Renal cortex interstitium (tissue), 15 donors: ENCODE data around the gene DEFB132. TPM values are rescaled to one million over a fixed set of nuclear protein-coding genes. Genes with fewer than 3 reads are reported as not detected.
"Not testable (repeated sequence)": the region's sequence is repeated elsewhere in the genome, so short reads cannot be mapped to it uniquely, and the experiment has no call there.

Experiments used
- DNase-seq, 11 donors: peaks; one replicate each; pipeline ENCODE4 v3.0.0-alpha.2; 2013; ENCODE audit warnings: low read depth in 9 of 11, low spot score in 4 of 11; ENCODE audit errors: extremely low read depth in 1 of 11
- long read RNA-seq, 16 experiments: transcript quantifications; one replicate each; lab custom pipeline, GENCODE V29; 2026
- polyA plus RNA-seq, 3 donors: library from polyadenylated mRNA; unstranded; fragments of 120-200 nt; gene quantifications; one replicate each; pipeline ENCODE4 v1.2.1, GENCODE V29; 2013; ENCODE audit not compliant: insufficient read length in 3 of 3

DEFB132 gene, protein sequence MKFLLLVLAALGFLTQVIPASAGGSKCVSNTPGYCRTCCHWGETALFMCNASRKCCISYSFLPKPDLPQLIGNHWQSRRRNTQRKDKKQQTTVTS
- polyA plus RNA-seq: not detected
- long read RNA-seq, donor 1: 0 reads
- long read RNA-seq, donor 2: 0 reads
- long read RNA-seq, donor 3, partial matches to known transcripts: 35 of 45 reads
- long read RNA-seq, donor 3, other reads (novel, unspliced or antisense): 10 of 45 reads
- long read RNA-seq, donor 4: 0 reads
- long read RNA-seq, donor 5: 0 reads
- long read RNA-seq, donor 6: 0 reads
- long read RNA-seq, donor 7: 0 reads
- long read RNA-seq, donor 8: 0 reads
- long read RNA-seq, donor 9: 0 reads
- long read RNA-seq, donor 10: 0 reads
- long read RNA-seq, donor 11: 0 reads
- long read RNA-seq, donor 12: 0 reads
- long read RNA-seq, donor 13: 0 reads
- long read RNA-seq, donor 14: 0 reads
- long read RNA-seq, donor 15: 0 reads
- long read RNA-seq, donor 16, partial matches to known transcripts: 77 of 108 reads
- long read RNA-seq, donor 16, other reads (novel, unspliced or antisense): 31 of 108 reads

DNA sequence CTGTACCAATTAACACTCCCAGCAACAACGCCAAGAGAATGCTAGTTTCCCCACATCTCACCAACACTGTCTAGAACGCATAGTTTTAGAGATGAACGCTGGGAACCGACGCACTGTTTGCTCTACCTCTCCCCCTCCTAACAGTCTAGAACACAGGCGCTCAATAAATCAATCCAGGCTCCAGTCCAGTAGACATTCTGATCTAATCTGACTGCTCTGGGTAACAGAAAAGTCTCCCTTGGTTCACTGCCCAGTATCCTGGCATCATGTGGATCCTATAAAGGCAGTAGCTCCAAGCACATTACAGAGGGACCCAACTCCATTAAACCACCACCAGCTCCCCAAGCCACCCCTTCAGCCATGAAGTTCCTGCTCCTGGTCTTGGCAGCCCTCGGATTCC lies at the start of gene DEFB132:
TSS of gene DEFB132 (plus strand) at position 306 of the 400 bp plus-strand sequence. CDS start at position 361, 55 bp downstream.
- DNase-seq: no peak

DNA sequence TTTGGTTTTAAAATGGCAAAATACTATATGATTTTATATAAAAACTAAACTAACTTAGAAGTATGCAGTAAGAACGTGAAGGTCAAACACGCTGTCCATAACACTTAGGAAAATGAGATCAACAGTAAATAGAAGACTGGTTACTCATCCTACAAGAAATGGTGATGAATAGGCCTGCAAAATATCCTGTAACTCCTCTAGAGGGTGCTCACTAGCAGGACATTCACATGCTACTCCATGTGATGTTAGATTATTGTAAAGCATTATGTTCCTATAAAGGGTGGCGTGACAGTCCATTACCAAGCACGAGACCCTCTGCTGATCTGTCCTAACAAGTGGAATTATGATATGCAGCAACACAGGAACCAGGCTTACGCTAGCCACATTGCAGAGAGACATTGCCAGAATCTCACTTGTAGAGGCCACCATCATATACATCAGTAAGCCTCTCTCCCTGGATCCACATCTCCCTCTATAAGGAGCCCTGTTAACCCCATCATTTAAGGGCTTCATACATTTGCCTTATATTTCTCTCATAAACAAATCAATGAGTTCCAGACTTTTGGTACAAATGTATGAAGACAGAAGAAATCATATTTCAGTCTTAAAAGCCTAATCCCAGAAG lies 48.5 kb upstream of the DEFB132 start:
- DNase-seq: peak in 7 of 11 donors; percentile 8 to 22 (median 20)

DNA sequence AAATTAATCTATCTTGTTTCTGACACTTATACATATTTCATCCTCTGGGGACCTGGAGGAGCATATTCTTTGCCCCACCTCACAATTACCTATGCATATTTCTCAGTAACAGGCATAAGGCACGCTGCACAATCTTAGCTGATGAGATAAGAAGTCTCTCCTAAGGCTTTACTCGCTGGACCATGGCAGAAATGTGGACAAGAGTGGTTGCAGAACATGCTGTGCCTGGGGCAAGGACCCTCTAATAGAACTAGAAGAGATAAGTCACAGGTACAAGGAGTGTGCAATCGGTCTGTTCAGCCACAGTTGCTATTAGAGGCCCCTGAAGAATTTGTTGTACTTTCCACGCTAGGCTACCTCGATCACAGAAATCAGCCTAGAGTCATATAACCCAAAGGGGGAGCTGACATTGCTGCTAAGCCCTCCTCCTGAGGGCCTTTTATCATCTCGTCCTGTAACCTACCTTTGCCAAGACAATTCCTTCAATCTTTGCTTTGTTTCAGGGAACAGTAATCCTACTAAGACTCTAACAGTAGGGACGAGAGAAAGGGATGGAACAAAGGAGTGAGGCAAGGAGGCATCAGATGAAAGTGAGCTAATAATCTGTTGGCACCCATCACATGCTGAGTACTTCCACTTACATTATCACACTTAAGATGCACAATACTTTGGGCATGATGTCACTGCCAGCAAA lies 46.6 kb upstream of the DEFB132 start:
- no peak for DNase-seq

DNA sequence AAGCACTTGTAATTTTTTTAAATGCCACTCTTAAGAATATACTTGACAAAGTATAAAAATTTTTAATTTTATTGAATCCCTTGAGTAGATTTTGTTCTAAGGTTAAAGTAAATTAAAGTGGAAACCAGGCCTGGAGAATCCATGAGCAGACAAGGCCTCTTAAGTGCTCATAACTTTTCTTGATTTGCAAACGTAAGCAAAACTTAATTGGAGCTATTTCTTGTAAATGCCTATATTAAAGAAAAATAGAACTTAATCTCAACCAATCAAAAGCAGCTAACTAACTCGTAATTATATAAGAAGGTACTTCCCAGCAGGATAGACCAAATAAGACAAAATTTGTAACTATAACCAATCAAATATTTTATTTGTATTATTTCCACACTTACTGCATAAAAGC lies 43.1 kb upstream of the DEFB132 start:
- DNase-seq: no peak

DNA sequence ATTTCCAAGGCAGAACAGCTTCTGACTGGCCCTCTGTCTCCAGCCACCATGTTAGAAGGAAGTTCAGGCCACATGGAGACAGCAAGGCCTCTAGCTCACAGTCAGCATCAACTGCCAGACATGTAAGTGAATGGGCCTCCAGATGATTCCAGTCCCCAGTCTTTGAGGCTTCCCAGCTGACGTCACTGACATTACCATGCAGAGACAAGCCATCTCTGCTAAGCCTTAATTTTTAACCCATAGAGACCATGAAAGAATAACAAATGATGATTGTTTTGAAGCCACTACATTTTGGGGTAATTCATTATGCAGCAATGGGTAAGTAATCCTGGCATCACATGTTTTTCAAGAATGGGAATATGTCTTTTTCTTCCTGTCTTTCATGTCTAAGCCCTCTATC lies 41.7 kb upstream of the DEFB132 start:
- no peak for DNase-seq

DNA sequence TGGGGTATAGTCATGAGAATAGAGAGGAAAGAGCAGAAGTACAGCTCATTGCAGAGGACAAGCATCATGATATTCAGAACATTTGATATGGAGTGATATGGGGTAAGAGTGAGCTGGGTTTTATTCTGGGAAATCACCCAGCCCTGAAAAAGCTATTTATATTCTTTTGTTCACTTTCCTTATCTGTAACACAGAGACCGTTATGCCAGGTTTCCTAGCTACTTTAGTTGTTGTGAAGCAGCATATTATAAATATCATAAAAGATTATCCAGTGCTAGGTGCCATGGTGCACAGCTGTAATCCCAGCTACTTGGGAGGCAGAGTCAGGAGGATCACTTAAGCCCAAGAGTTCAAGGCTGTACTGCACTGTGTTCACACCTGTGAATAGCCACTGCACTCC lies 40.3 kb upstream of the DEFB132 start:
- DNase-seq: no peak

DNA sequence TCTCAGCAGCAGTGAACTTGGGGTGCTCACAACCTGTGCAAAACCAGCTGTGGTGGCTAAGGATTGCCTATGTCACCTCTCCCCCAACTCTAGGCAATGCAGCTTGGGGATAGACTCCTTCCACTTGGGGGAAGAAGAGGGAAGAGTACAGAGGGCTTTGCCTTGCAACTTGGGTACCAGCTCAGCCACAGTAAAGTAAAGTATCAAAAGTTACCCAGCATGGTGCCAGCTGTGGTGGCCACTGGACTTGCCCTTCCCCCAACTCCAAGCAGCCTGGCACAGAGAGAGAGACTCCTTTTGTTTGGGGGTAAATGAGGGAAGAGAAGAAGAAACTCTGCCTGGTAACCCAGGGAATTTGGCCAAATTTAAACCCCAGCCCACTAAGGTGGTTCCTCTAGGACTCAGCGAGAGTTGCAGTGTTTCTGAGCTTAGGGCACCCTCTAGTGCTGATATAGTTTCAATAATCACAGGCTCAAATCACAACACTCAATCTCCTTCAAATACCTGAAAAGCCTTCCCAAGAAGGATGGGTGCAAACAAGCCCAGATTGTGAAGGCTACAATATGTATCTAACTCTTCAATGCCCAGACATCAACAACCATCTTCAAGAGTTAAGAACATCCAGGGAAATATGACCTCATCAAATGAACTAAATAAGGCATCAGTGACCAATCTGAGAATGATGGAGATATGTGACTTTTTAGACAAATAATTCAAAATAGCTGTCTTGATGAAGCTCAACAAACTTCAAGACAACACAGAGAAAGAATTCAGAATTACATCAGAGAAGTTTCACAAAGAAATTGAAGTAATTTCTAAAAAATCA lies 38.0 kb upstream of the DEFB132 start:
- DNase-seq: peak in 3 of 11 donors; percentile 7 to 9 (median 7)

DNA sequence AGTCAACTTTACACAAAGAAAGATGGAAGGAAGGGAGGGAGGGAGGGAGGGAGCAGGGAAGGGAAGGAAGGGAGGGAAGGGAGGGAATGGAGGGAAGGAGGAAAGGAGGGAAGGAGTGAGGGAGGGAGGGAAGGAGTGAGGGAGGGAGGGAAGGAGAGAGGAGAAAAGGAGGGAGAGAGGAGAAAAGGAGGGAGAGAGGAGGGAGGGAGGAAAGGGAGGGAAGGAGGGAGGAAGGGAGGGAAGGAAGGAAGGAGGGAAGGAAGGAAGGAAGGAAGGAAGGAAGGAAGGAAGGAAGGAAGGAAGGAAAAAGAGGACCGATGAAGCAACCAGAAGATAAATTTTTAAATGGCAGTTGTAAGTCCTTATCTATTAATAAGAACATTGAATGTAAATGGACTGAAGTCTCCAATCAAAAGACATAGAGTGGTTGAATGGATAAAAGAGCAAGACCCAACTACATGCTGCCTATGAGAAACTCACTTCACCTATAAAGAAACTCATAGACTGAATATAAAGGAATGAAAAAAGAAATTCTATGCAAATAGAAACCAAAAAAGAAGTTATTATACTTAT lies 36.2 kb upstream of the DEFB132 start:
- DNase-seq: no peak

DNA sequence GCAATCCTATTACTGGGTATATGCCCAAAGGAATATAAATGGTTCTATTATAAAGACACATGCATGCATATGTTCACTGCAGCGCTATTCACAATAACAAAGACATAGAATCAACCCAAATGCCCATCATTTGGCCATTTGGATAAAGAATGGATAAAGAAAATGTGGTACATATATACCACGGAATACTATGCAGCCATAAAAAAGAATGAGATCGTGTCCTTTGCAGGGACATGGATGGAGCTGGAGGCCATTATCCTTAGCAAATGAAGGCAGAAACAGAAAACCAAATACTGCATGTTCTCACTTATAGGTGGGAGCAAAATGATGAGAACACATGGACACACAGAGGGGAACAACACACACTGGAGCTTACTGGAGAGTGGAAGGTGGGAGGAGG lies 31.6 kb upstream of the DEFB132 start:
- not testable (repeated sequence) for DNase-seq

DNA sequence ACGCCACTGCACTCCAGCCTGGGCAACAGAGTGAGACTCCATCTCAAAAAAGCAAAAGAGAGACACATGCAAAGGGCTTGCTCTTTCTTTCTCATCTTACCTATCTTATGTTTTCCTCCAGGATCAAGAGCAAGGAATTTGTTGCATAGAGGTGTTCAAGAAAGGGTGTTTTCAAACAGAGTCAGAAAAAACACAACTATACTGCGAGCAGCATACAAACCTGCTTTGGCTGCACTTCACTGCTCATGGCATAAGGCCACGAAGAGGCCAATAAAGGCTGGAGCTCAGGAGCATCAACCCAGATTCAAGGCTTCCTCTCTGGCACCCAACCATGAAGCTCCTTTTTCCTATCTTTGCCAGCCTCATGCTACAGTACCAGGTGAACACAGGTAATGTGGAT lies 30.6 kb upstream of the DEFB132 start, which contains the start of gene DEFB129:
TSS of gene DEFB129 (plus strand) at position 301 of the 400 bp plus-strand sequence. CDS start at position 332, 31 bp downstream.
- DNase-seq: no peak

DNA sequence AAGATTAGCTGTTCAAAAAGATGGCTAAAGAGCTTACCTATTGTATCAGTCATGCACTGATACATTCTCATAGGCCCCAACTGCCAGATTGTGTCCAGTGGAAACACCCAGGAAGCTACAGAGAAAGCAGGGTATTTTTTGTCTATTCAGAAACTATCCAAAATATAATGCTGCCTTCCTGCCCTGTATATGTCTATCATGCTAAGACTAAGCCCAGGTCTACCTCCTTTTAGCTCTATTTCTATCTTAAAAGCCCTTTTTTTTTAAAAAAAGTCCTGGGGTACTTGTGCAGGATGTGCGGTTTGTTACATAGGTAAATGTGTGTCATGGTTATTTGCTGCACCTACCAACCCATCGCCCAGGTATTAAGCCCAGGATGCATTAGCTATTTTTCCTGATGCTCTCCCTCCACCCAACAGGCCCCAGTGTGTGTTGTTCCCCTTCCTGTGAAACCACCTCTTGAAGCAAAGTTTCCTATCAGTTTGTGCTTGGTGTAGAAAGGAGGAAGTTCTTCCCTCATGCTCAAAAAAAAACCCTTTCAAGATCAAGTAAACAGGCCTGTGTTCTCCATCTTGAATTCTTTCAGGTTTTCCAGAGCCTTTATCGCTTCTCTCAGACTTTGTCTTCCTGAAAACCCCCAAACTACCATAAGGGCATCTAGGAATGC lies 30.0 kb upstream of the DEFB132 start:
- no peak for DNase-seq

DNA sequence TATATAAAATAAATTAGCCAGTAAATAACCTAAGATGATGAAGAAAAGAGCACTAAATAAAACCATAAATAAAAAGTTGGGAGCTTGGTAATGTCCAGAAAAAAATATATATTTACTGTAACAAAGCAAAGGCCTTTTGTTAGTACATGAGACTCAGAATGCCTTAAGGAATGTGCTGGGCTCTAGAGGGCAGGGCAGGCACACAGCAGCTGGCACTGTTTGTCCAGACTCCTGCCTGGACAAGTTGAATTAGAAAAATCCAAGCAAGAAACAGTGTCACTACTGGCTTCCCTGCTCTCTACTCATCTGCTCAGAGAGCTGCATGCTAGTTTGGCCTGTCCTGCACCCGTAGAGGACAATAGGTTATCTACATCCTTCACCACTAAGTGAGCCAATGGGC lies 21.6 kb upstream of the DEFB132 start:
- peak in 2 of 11 donors; percentile 3 to 12 for DNase-seq

DNA sequence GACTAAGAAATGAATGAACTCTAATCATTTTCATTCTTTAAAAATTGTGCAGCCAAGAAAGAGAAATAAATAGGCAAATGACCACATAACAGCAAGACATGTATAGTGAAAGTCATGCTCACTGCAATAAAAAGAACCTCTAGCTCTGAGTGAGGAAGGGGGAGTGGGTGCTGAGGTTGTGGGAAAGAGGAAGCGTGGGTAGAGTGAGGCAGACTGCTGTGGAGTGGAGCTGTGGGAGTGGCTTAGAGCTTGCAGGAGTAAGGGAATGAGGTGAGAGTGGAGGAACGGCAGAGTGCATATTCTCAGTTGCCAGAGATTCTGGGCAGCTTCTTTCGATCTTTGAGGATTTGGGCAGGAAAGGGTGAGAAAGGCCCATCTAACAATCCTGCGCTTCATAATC lies 20.0 kb upstream of the DEFB132 start:
- DNase-seq: no peak

DNA sequence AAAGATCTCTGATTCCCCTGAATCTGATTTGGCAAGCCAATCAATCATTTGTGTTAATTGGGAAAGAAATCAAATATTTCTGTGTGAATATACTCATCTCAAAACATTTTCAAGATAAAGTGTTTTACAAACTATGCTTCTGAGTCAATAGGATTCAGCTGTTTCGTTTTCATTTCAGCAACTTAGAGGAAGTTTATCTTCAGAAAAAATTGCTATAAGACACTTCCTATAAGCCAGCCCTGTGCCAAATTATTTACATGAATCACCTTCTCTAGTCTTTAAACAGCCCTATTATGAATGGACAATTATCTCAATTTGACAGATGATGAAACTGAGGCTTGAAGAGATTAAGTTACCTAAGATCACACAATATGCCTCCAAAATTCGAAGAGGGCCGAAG lies 19.6 kb upstream of the DEFB132 start:
- DNase-seq: no peak

DNA sequence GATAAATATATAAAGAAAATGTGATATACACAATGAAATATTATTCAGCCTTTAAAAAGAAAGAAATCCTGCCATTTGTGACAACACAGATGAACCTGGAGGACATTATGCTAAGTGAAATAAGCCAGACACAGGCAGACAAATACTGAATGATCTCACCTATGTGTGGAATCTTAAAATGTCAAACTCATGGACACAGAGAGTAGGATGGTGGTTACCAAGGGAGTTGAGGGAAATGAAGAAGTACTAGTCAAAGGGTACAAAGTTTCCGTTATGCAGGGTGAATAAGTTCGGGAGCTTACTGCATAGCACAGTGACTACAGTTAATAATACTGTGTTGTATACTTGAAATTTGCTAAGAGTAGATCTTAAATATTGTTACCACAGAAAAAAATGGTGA lies 14.6 kb upstream of the DEFB132 start:
- no peak for DNase-seq

DNA sequence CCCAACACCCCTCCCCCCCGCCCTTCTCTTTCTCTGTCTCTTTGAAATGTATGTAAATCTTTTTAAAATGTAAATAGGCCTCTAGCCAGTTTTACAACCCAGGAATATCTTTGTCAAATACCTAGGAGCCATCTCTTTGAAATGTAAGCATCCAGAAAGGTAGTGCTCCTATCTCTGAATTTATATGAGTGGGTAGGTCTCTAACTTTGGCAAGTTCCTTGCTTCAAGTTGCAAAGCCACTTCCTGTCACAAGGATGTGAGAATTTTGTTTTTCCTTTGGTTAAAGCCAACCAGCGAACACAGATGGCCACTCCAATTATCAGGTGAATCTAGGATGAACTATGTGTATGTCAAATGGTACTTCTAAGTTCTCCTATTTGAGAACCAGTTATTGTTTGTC lies 6.2 kb upstream of the DEFB132 start:
- no peak for DNase-seq

DNA sequence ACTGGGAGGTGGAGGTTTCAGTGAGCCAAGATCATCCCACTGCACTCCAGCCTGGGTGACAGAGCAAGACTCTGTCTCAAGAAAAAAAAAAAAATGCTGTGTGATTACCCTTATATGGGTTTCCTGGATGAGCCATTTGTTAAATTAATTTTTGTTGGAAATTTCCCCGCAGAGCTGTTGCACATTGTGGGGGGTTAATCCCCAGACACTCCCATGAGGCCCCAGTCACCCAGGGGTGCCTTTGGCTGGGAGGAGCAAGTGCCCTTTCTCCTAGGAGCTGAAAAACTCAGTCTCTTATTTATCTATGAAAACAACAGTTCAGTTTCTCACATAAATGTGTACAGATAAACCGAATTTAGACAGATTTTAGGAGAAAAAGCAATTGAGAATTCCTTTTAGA lies 4.7 kb upstream of the DEFB132 start:
- DNase-seq: no peak

DNA sequence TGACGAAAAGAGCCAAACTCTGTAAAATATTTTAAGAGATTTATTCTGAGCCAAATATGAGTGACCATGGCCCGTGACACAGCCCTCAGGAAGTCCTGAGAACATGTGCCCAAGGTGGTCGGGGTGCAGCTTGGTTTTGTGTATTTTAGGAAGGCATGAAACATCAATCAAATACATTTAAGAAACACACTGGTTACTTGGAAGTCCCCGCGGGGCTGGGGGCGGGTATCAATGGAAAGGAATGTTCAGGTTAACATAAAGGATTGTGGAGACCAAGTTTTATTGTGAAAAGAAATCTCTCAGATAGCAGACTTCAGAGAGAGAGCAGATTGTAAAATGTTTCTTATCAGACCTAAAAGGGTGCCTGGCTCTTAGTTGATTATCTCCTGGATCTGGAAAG lies 4.1 kb upstream of the DEFB132 start:
- not testable (repeated sequence) for DNase-seq
